Endothelial cell of umbilical vein (primary cell): Measurements from ENCODE around the gene MGLL. TPM values are rescaled to one million over a fixed set of nuclear protein-coding genes. Genes with fewer than 3 reads are reported as not detected.

ENCODE experiments used
- BruUV-seq: library from RNA; stranded (reverse); fragments of 400-500 nt; replicated peaks from 2 replicates; lab custom pipeline; 2021; lab: Mats Ljungman, UMichigan
- CTCF ChIA-PET: fragments of 300-600, 350-600 bp; sonication (Branson Sonifier 250); formaldehyde crosslinking; loops from one replicate; lab custom pipeline; 2021; ENCODE audit warnings: antibody characterized with exemption, inconsistent platforms; lab: Charles Lee
- POLR2A ChIA-PET: fragments of 300-600, 350-600 bp; sonication (Branson Sonifier 250); formaldehyde crosslinking; loops from one replicate; lab custom pipeline; 2021; ENCODE audit warnings: antibody characterized with exemption, inconsistent platforms; lab: Charles Lee
- DNase-seq: peaks from one replicate; pipeline ENCODE4 v3.0.0-alpha.2; 2011; ENCODE audit warnings: low read depth, low spot score
- FAIRE-seq: peaks from 2 replicates; lab custom pipeline; 2011; peaks lifted over from hg19 to GRCh38; lab: Jason Lieb, UNC
- H2AFZ ChIP-seq: 2 replicates; pipeline ENCODE4 v1.6.0; 2012; ENCODE audit warnings: low read depth, low read length, control low read depth, inconsistent platforms
- H3K27ac ChIP-seq: 2 replicates; pipeline ENCODE4 v1.5.1; 2011; ENCODE audit warnings: low read depth, mild to moderate bottlenecking, control low read depth, low read length, moderate library complexity; ENCODE audit not compliant: insufficient read depth
- H3K27me3 ChIP-seq, 2 experiments: 2 replicates each; pipeline versions ENCODE4 v1.6.0 to v1.6.1; 2011; ENCODE audit warnings: low read length in 2 of 2, mixed read lengths in 1 of 2; ENCODE audit not compliant: control insufficient read depth in 2 of 2, insufficient read depth in 2 of 2
- H3K36me3 ChIP-seq, 2 experiments: 2 replicates in 1 of 2; 3 replicates in 1 of 2; pipeline ENCODE4 v1.5.1; 2011; ENCODE audit warnings: low read length in 2 of 2, mild to moderate bottlenecking in 1 of 2, moderate library complexity in 1 of 2; ENCODE audit not compliant: control insufficient read depth in 2 of 2, insufficient read depth in 2 of 2; ENCODE audit errors: extremely low read depth in 1 of 2
- H3K4me1 ChIP-seq: 3 replicates; pipeline ENCODE4 v1.5.1; 2011; ENCODE audit warnings: mild to moderate bottlenecking, low read length; ENCODE audit not compliant: control insufficient read depth, insufficient read depth; ENCODE audit errors: extremely low read depth
- H3K4me2 ChIP-seq: 2 replicates; pipeline ENCODE4 v1.6.1; 2011; ENCODE audit warnings: low read length, control low read depth, mixed read lengths; ENCODE audit not compliant: insufficient read depth
- H3K4me3 ChIP-seq, 3 experiments: fragments of 200-600 bp in 1 of 3; sonication (generic), shearing (Covaris generic) in 1 of 3; replicated peaks in 1 of 3; 2 replicates each; pipeline ENCODE4 v1.5.1; 2011 to 2016; ENCODE audit warnings: control low read depth in 3 of 3, low read length in 3 of 3, mild to moderate bottlenecking in 2 of 3, inconsistent platforms in 1 of 3, low read depth in 1 of 3, moderate library complexity in 1 of 3; ENCODE audit not compliant: insufficient read depth in 1 of 3
- H3K79me2 ChIP-seq: 2 replicates; pipeline ENCODE4 v1.6.0; 2012; ENCODE audit warnings: low read length, inconsistent platforms; ENCODE audit not compliant: control insufficient read depth, insufficient read depth
- H3K9ac ChIP-seq: replicated peaks from 2 replicates; pipeline ENCODE3; 2011; ENCODE audit warnings: low read length, control low read depth; ENCODE audit not compliant: insufficient read depth; ENCODE audit errors: extremely low read depth
- H3K9me1 ChIP-seq: replicated peaks from 3 replicates; pipeline ENCODE4 v1.6.0; 2011; ENCODE audit warnings: mild to moderate bottlenecking, low read length; ENCODE audit not compliant: control insufficient read depth, insufficient read depth; ENCODE audit errors: extremely low read depth
- H3K9me3 ChIP-seq: replicated peaks from 2 replicates; pipeline ENCODE4 v1.5.1; 2012; ENCODE audit warnings: low read length, inconsistent platforms; ENCODE audit not compliant: control insufficient read depth, insufficient read depth
- H4K20me1 ChIP-seq: replicated peaks from 2 replicates; pipeline ENCODE3; 2011; ENCODE audit warnings: mild to moderate bottlenecking, low read length; ENCODE audit not compliant: control insufficient read depth, insufficient read depth; ENCODE audit errors: extremely low read depth
- CTCF ChIP-seq, 2 donors: IDR thresholded peaks; 1 replicate in 1 of 2; 2 replicates in 1 of 2; pipeline ENCODE4 v1.5.1; 2011; ENCODE audit warnings: low read length in 2 of 2, mild to moderate bottlenecking in 2 of 2, moderate library complexity in 2 of 2, control low read depth in 1 of 2, inconsistent platforms in 1 of 2, low read depth in 1 of 2; ENCODE audit not compliant: insufficient read depth in 1 of 2; ENCODE audit errors: extremely low read depth in 1 of 2
- EZH2 ChIP-seq: IDR thresholded peaks from 2 replicates; pipeline ENCODE4 v1.6.1; 2012; ENCODE audit warnings: borderline replicate concordance, low read depth, mild to moderate bottlenecking, moderate library complexity, low read length, inconsistent platforms; ENCODE audit not compliant: severe bottlenecking
- FOS ChIP-seq: IDR thresholded peaks from 2 replicates; pipeline ENCODE4 v1.6.1; 2011; ENCODE audit warnings: mild to moderate bottlenecking, low read length, moderate library complexity, borderline replicate concordance; ENCODE audit not compliant: insufficient read depth
- GATA2 ChIP-seq: IDR thresholded peaks from 2 replicates; pipeline ENCODE4 v1.7.0; 2011; ENCODE audit warnings: low read depth, mild to moderate bottlenecking, moderate library complexity, mixed read lengths, low read length; ENCODE audit not compliant: insufficient read length, insufficient read depth
- JUN ChIP-seq: IDR thresholded peaks from 2 replicates; pipeline ENCODE4 v1.6.1; 2011; ENCODE audit warnings: borderline replicate concordance, low read depth; ENCODE audit not compliant: insufficient read length, insufficient read depth
- MAX ChIP-seq: IDR thresholded peaks from 2 replicates; pipeline ENCODE4 v1.6.1; 2011; ENCODE audit not compliant: insufficient read depth, insufficient read length
- MYC ChIP-seq: IDR thresholded peaks from one replicate; pipeline ENCODE4 v1.6.1; 2011; ENCODE audit warnings: mild to moderate bottlenecking, low read depth, low read length
- POLR2A ChIP-seq: IDR thresholded peaks from 2 replicates; pipeline ENCODE4 v1.6.1; 2012; ENCODE audit warnings: low read depth, mild to moderate bottlenecking, control low read depth, low read length
- POLR2AphosphoS5 ChIP-seq: IDR thresholded peaks from 2 replicates; pipeline ENCODE4 v1.6.1; 2012; ENCODE audit warnings: low read depth, mild to moderate bottlenecking, control low read depth, low read length, moderate library complexity; ENCODE audit not compliant: insufficient read depth
- dilution Hi-C: fragments of 300-500 bp; cut with MboI; formaldehyde crosslinking; loops from one replicate; pipeline ENCODE4 v1.15.0; 2019; ENCODE audit warnings: low sequenced_read_pairs; ENCODE audit not compliant: extremely low pct_ligation_motif_present
- intact Hi-C: fragments of 100-400 bp; cut with micrococcal nuclease; formaldehyde crosslinking; loops from one replicate; pipeline ENCODE4 v1.10.0; 2022
- polyA plus RNA-seq, 4 experiments: library from polyadenylated mRNA; depleted of rRNA in 3 of 4; stranded (reverse) in 3 of 4; unstranded in 1 of 4; fragments of >200 nt; gene quantifications; 2 replicates each; pipeline versions ENCODE4 v1.2.1 to v1.2.3, GENCODE V29; 2011 to 2012; ENCODE audit warnings: missing spikeins in 1 of 4
- total RNA-seq: library from RNA; stranded (reverse); gene quantifications from 2 replicates; pipeline ENCODE4 v1.2.3, GENCODE V29; 2021

The MGLL gene
- total and polyA plus RNA-seq, 2 donors (not counting 3 experiments of a cell fraction or from before 2014, with no cell fraction given), result 30.7 to 60.2 TPM

- BruUV-seq, result no TSS peak
- Histone ChIP-seq H3K4me1 (no peaks in the 10 kb centered on the region), H3K4me2 (no peak overlapping the region), H3K79me2 (no peaks in the 10 kb centered on the region), H3K4me3 (no peak overlapping the region), H2AFZ (no peak overlapping the region), H3K9me3 (no peaks in the 10 kb centered on the region), H3K9ac (no peak overlapping the region), H4K20me1 (no peaks in the 10 kb centered on the region), H3K27ac (no peak overlapping the region), H3K9me1 (no peaks in the 10 kb centered on the region), H3K27me3 (peaks cover 0 to 6% of the 10 kb centered on the region in 2 experiments), H3K36me3 (no peaks in the 10 kb centered on the region)
- no peak for TF ChIP-seq POLR2A
- no peak for TF ChIP-seq MAX
- no peak for TF ChIP-seq EZH2
- no peak for TF ChIP-seq POLR2AphosphoS5
- TF ChIP-seq MYC, result no peak
- TF ChIP-seq FOS, result no peak
- no peak for TF ChIP-seq CTCF (IDR thresholded peaks at IDR 0.05; ENCODE audit: extremely low read depth in 1 of 2, insufficient read depth in 1 of 2, low read depth in 1 of 2, low read length in 2 of 2)
- no peak for TF ChIP-seq JUN
- no peak for TF ChIP-seq GATA2
- no peak for DNase-seq
- no peak for FAIRE-seq
- ChIA-PET POLR2A (no interaction called here), CTCF (interaction anchor here (0.8 to 1.5 kb wide), 3 partner anchors 14 to 162 kb away, joined by 3 to 4 read pairs (median 3); partner anchors contain the start of gene MGLL)
- intact Hi-C loops (no loop called here), dilution Hi-C loops (no loop called here)
Observed at GRCh38 chr3:127660621-127661251, 161.6 kb downstream of the MGLL start.
